Measurements from ENCODE around the gene CDK14. TPM values are rescaled to one million over a fixed set of nuclear protein-coding genes. Genes with fewer than 3 reads are reported as not detected.
A peak's percentile ranks its signal among the peaks of the same experiment; 100 is the strongest.

The CDK14 gene
- total and polyA plus RNA-seq, 2 of the 8 experiments (the other 6 are each of a cell fraction or from before 2014, with no cell fraction given) = 5.5 to 47.3 TPM

DNA sequence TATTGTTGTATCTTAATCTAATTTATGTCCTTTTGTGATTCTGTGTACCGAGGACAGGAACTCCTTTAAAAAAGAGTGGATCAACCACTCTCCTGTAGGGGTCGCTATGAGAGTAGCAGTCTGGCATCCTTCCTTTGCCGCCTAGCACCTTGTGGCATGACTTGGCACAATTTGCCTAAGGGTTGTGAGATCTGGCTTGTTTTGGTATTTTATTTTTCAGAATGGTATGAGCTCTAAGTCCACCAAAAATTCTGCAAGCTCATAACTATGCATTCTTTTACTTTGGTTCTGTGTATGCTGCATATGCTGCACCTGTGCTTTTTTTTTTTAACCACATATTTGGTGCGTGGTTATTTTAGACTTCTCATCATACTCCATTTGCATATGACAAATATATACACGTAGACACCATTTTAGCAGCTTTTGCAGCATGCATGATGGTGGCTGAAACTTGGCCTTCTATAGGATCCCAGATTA, 112.8 kb downstream of the CDK14 start (continued):
- TF ChIP-seq RNF2 (IDR thresholded peaks at IDR 0.05; ENCODE audit: borderline replicate concordance, low read depth, low read length, missing control alignments, poor library complexity, severe bottlenecking) (no peak), RFX5 (IDR thresholded peaks at IDR 0.05; ENCODE audit: borderline replicate concordance, low read depth, low read length) (no peak), SIN3A (conservative IDR thresholded peaks at IDR 0.05 in 1 of 2, IDR thresholded peaks at IDR 0.05 in 1 of 2; ENCODE audit: low read depth in 1 of 2, low read length in 2 of 2) (no peak), CEBPB (IDR thresholded peaks at IDR 0.05; ENCODE audit: low read depth, low read length) (no peak), RXRA (IDR thresholded peaks at IDR 0.05; ENCODE audit: insufficient read depth, low read depth, low read length) (no peak), EGR1 (IDR thresholded peaks at IDR 0.05; ENCODE audit: borderline replicate concordance, low read depth, low read length) (no peak), KDM1A (IDR thresholded peaks at IDR 0.05; ENCODE audit: borderline replicate concordance, low read length) (no peak), NRF1 (IDR thresholded peaks at IDR 0.05; ENCODE audit: low read depth, low read length) (no peak), TAF7 (optimal IDR thresholded peaks at IDR 0.05; ENCODE audit: borderline replicate concordance, low read depth, low read length) (no peak), RAD21 (IDR thresholded peaks at IDR 0.05 in 1 of 2, conservative IDR thresholded peaks at IDR 0.05 in 1 of 2; ENCODE audit: low read depth in 2 of 2, low read length in 2 of 2) (peak; percentile 87 to 89), SP1 (IDR thresholded peaks at IDR 0.05; ENCODE audit: low read depth, low read length) (no peak), FOSL1 (IDR thresholded peaks at IDR 0.05; ENCODE audit: insufficient read depth, low read depth, low read length) (no peak), KDM5A (IDR thresholded peaks at IDR 0.05; ENCODE audit: low read length) (no peak), SUZ12 (IDR thresholded peaks at IDR 0.05; ENCODE audit: low read length) (no peak), YY1 (IDR thresholded peaks at IDR 0.05; ENCODE audit: low read depth, low read length) (no peak), TAF1 (IDR thresholded peaks at IDR 0.05; ENCODE audit: low read depth, low read length) (no peak), POLR2A (IDR thresholded peaks at IDR 0.05; ENCODE audit: control extremely low read depth in 1 of 2, low read depth in 2 of 2, low read length in 2 of 2) (no peak), RBBP5 (IDR thresholded peaks at IDR 0.05; ENCODE audit: borderline replicate concordance, low read depth, low read length) (no peak)
- TF ChIP-seq, protein P1, sequence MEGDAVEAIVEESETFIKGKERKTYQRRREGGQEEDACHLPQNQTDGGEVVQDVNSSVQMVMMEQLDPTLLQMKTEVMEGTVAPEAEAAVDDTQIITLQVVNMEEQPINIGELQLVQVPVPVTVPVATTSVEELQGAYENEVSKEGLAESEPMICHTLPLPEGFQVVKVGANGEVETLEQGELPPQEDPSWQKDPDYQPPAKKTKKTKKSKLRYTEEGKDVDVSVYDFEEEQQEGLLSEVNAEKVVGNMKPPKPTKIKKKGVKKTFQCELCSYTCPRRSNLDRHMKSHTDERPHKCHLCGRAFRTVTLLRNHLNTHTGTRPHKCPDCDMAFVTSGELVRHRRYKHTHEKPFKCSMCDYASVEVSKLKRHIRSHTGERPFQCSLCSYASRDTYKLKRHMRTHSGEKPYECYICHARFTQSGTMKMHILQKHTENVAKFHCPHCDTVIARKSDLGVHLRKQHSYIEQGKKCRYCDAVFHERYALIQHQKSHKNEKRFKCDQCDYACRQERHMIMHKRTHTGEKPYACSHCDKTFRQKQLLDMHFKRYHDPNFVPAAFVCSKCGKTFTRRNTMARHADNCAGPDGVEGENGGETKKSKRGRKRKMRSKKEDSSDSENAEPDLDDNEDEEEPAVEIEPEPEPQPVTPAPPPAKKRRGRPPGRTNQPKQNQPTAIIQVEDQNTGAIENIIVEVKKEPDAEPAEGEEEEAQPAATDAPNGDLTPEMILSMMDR (IDR thresholded peaks at IDR 0.05; ENCODE audit: control extremely low read depth in 1 of 3, insufficient read depth in 1 of 3, low read depth in 1 of 3, low read length in 3 of 3) = peak; percentile 69 to 97 (median 89)
- TF ChIP-seq, protein P2, sequence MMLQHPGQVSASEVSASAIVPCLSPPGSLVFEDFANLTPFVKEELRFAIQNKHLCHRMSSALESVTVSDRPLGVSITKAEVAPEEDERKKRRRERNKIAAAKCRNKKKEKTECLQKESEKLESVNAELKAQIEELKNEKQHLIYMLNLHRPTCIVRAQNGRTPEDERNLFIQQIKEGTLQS (IDR thresholded peaks at IDR 0.05; ENCODE audit: insufficient read depth, low read depth, low read length) = no peak
- TF ChIP-seq, protein P3, sequence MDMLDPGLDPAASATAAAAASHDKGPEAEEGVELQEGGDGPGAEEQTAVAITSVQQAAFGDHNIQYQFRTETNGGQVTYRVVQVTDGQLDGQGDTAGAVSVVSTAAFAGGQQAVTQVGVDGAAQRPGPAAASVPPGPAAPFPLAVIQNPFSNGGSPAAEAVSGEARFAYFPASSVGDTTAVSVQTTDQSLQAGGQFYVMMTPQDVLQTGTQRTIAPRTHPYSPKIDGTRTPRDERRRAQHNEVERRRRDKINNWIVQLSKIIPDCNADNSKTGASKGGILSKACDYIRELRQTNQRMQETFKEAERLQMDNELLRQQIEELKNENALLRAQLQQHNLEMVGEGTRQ (IDR thresholded peaks at IDR 0.05; ENCODE audit: low read length) = no peak
